Camera-type eye (tissue), 1 donor: Measurements from ENCODE around the gene LRRC75A. TPM values are rescaled to one million over a fixed set of nuclear protein-coding genes. Genes with fewer than 3 reads are reported as not detected.

Experiments
- total RNA-seq: library from RNA; depleted of rRNA; stranded (reverse); fragments of >200 nt; gene quantifications from one replicate; pipeline ENCODE4 v1.2.3, GENCODE V29; 2014

The LRRC75A gene
- total RNA-seq, result 12.1 TPM

DNA sequence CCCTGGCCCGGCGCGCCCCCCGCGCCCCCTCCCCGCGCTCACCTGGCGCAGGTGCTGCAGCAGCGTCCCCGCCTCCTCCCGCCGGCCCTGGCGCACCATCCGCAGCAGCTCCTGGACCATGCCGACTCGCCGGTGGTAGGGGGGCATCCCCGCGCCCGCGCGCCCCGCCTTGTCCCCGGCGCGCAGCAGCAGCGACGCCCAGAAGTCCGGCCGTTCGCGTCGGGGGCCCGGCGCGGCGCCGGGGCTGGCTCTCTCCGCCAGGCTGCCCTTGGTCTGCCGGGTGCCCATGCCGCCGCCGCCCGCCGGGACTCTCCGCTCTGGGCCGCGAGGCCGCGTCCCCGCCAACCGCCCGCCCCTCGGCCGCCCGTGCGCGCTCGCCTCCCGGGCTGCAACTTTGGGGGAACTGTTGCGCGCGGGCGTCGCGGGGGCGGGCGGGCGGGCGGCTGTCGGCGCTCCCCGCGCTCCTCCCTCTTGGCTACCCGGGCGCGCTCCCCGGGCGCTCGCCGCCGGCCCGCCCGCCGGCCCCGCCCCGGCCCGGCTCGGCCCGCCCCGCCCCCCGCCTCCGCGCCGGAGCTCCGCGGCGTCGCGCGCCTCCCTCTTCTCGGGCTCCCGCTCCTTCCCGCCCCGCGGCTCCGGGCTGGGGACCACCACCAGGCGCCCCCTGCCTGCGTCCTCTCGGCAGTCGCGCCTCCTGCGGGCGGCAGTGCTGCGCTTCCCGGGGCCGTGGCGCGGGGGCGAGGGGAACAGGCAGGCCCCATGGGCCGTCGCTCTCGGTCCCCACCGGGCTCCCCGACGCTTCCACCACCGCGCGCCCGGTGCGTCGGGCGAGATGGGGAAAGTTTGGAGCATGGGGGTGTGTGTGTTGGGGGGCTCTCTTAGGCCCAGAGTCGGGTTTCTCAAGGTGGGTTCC is at the start of gene LRRC75A:
Gene LRRC75A, minus strand, starts transcription at position 491 of the 910 bp plus-strand sequence. Its CDS starts 203 bp downstream, at position 288.

DNA sequence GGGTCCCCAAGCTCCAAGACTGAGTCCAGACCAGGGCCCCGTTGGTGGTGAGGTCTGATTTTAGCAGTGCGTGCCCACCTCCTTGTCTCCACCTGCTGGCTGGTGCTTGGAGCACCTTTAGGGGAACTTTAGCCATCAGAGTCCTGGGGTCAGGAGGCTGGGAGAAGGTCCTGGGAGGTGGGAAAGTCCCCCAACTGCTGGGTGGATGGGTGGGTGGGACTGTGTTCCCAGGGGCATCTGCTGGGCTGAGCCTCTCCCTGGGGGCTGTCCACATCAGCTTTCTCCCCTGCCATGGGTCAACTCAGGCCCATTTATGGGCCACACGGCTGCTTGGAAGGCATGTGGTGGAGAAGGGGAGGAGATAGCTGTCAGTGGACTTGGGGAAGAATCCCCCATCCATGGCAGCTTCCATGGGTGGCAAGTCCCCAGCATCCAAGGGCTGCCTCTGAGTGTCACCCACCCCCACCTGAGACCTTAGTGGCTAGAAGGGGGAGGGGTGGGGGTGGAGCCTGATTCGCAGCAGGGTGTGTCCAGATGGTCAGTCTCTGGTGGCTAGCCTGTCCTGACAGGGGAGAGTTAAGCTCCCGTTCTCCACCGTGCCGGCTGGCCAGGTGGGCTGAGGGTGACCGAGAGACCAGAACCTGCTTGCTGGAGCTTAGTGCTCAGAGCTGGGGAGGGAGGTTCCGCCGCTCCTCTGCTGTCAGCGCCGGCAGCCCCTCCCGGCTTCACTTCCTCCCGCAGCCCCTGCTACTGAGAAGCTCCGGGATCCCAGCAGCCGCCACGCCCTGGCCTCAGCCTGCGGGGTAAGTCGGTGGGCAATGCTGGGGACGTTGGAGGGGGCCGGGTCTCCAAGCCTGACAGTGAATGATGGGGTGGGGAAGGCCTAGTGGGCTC is 76.7 kb downstream of the LRRC75A start, which contains the start of gene TRPV2:
Gene TRPV2, plus strand, starts transcription at position 541 of the 894 bp plus-strand sequence. CDS start 2,098 bp downstream, outside the sequence.

Other genes starting within 250 kb of the LRRC75A start
- gene CENPV, start 138.7 kb downstream of the LRRC75A start, total RNA-seq, result 64.7 TPM
- gene UBB, start 111.1 kb downstream of the LRRC75A start, total RNA-seq, result 1,029 TPM
- 11.9 TPM for gene TRPV2, start 76.6 kb downstream of the LRRC75A start, total RNA-seq
- 20.7 TPM for gene ZNF287, start 77.0 kb upstream of the LRRC75A start, total RNA-seq
- 25.9 TPM for gene ZNF624, start 161.7 kb upstream of the LRRC75A start, total RNA-seq
- 8.4 TPM for gene CCDC144A, start 198.0 kb upstream of the LRRC75A start, total RNA-seq